Activated CD4-positive, alpha-beta T cell treated with anti-CD3 and anti-CD28 coated beads, Interleukin-2, amount 50 U/mL, for 24 hours (primary cell): ENCODE results near the gene CCNT2.
"Not testable (repeated sequence)": the region's sequence is repeated elsewhere in the genome, so short reads cannot be mapped to it uniquely, and the experiment has no call there.

Experiments used
- DNase-seq, 2 donors: peaks; one replicate each; pipeline ENCODE4 v3.0.0-alpha.2; 2020; ENCODE audit warnings: low read depth in 1 of 2, low spot score in 1 of 2

CCNT2 gene

GRCh38 chr2:134917888-134918525 is 615 bp upstream of the CCNT2 start:
- peak in 1 of 2 donors; percentile 69 for DNase-seq

GRCh38 chr2:134919341-134920210 is 954 bp downstream of the CCNT2 start:
- DNase-seq, result peak in 1 of 2 donors; percentile 48

GRCh38 chr2:134924912-134925311 is 6.3 kb downstream of the CCNT2 start:
- no peak for DNase-seq

GRCh38 chr2:134926231-134926931 is 7.8 kb downstream of the CCNT2 start:
- DNase-seq, result no peak

GRCh38 chr2:134927195-134927594 is 8.6 kb downstream of the CCNT2 start:
- no peak for DNase-seq

GRCh38 chr2:134932864-134933526 is 14.4 kb downstream of the CCNT2 start:
- DNase-seq, result no peak

GRCh38 chr2:134933732-134934131 is 15.1 kb downstream of the CCNT2 start:
- DNase-seq, result no peak

- DNase-seq, result no peak
Observed at GRCh38 chr2:134934150-134934549, 15.5 kb downstream of the CCNT2 start.

- DNase-seq, result no peak
Observed at GRCh38 chr2:134934641-134935040, 16.0 kb downstream of the CCNT2 start.

GRCh38 chr2:134936691-134937090 is 18.1 kb downstream of the CCNT2 start:
- DNase-seq, result no peak

GRCh38 chr2:134943540-134943939 is 24.9 kb downstream of the CCNT2 start:
- DNase-seq, result no peak

- no peak for DNase-seq
Observed at GRCh38 chr2:134944975-134945374, 26.4 kb downstream of the CCNT2 start.

GRCh38 chr2:134946073-134946472 is 27.5 kb downstream of the CCNT2 start:
- no peak for DNase-seq

- no peak for DNase-seq
Observed at GRCh38 chr2:134949981-134950708, 31.5 kb downstream of the CCNT2 start.

GRCh38 chr2:134950886-134951285 is 32.3 kb downstream of the CCNT2 start:
- DNase-seq, result no peak

- DNase-seq, result no peak
Observed at GRCh38 chr2:134952608-134953007, 34.0 kb downstream of the CCNT2 start.

GRCh38 chr2:134954065-134954464 is 35.4 kb downstream of the CCNT2 start:
- DNase-seq, result no peak

- DNase-seq, result no peak
Observed at GRCh38 chr2:134955744-134956143, 37.1 kb downstream of the CCNT2 start.

- no peak for DNase-seq
Observed at GRCh38 chr2:134957477-134957876, 38.9 kb downstream of the CCNT2 start.

GRCh38 chr2:134967166-134967565 is 48.5 kb downstream of the CCNT2 start:
- not testable (repeated sequence) for DNase-seq
